Measurements from ENCODE around the gene LIX1.

The LIX1 gene

GRCh38 chr5:97118261-97119006 is 24.0 kb downstream of the LIX1 start:
- DNase-seq (ENCODE audit: low read depth, low spot score): no peak
- no peak overlapping the region for H3K4me3 ChIP-seq (ENCODE audit: low read depth, low read length)
- TF ChIP-seq CTCF (IDR thresholded peaks at IDR 0.05; ENCODE audit: insufficient read depth, low read length, missing control alignments): no peak
- ChIA-PET CTCF (no interaction called here), POLR2A (no interaction called here)

- POLR2A ChIA-PET: no interaction called here
- H3K4me3 ChIP-seq (ENCODE audit: low read depth, low read length): no peak overlapping the region
- CTCF ChIA-PET: interaction anchor here (1.1 to 1.4 kb wide), 2 partner anchors 69 to 247 kb away, joined by 3 read pairs; no protein-coding TSS in a partner anchor
Observed at GRCh38 chr5:97115932-97116331, 26.5 kb downstream of the LIX1 start.

GRCh38 chr5:97112230-97112629 is 30.2 kb downstream of the LIX1 start:
- ChIA-PET POLR2A (no interaction called here), CTCF (interaction anchor here (1.2 kb wide), 1 partner anchor 243 kb away, joined by 3 read pairs; no protein-coding TSS in a partner anchor)
- no peak overlapping the region for H3K4me3 ChIP-seq (ENCODE audit: low read depth, low read length)
- no peak for TF ChIP-seq CTCF (IDR thresholded peaks at IDR 0.05; ENCODE audit: insufficient read depth, low read length, missing control alignments)
- DNase-seq (ENCODE audit: low read depth, low spot score): no peak

More at GRCh38 chr5:97115932-97116331, 26.5 kb downstream of the LIX1 start:
- TF ChIP-seq CTCF (IDR thresholded peaks at IDR 0.05; ENCODE audit: insufficient read depth, low read length, missing control alignments): no peak
- DNase-seq (ENCODE audit: low read depth, low spot score): no peak

- ChIA-PET CTCF (no interaction called here), POLR2A (no interaction called here)
- no peak for DNase-seq (ENCODE audit: low read depth, low spot score)
- no peak overlapping the region for H3K4me3 ChIP-seq (ENCODE audit: low read depth, low read length)
- TF ChIP-seq CTCF (IDR thresholded peaks at IDR 0.05; ENCODE audit: insufficient read depth, low read length, missing control alignments): no peak
Observed at GRCh38 chr5:97111616-97112015, 30.8 kb downstream of the LIX1 start.

GRCh38 chr5:97111004-97111403 is 31.4 kb downstream of the LIX1 start:
- no peak for DNase-seq (ENCODE audit: low read depth, low spot score)
- ChIA-PET CTCF (interaction anchor here (0.7 kb wide), 1 partner anchor 33 kb away, joined by 3 read pairs; no protein-coding TSS in a partner anchor), POLR2A (interaction anchor here (0.5 kb wide), 1 partner anchor 195 kb away, joined by 3 read pairs; no protein-coding TSS in a partner anchor)
- H3K4me3 ChIP-seq (ENCODE audit: low read depth, low read length): no peak overlapping the region
- TF ChIP-seq CTCF (IDR thresholded peaks at IDR 0.05; ENCODE audit: insufficient read depth, low read length, missing control alignments): no peak

GRCh38 chr5:97107318-97107717 is 35.1 kb downstream of the LIX1 start:
- TF ChIP-seq CTCF (IDR thresholded peaks at IDR 0.05; ENCODE audit: insufficient read depth, low read length, missing control alignments): no peak
- DNase-seq (ENCODE audit: low read depth, low spot score): no peak
- ChIA-PET POLR2A (no interaction called here), CTCF (no interaction called here)
- no peak overlapping the region for H3K4me3 ChIP-seq (ENCODE audit: low read depth, low read length)

Data from AG04449 (cell line).